ENCODE measurements around the gene NPIPA2.
"Not testable (repeated sequence)": the region's sequence is repeated elsewhere in the genome, so short reads cannot be mapped to it uniquely, and the experiment has no call there.

GRCh38 chr16:14741794-14742193 is 539 bp upstream of the NPIPA2 start:
- not testable (repeated sequence) for TF ChIP-seq POLR2A, POLR2AphosphoS5 (IDR thresholded peaks at IDR 0.05; ENCODE audit: low read depth, low read length)
